Measurements from ENCODE around the gene QSOX2.

QSOX2 gene

GRCh38 chr9:136194540-136194939, 51.1 kb downstream of the QSOX2 start:
- CTCF ChIA-PET, result no interaction called here
- POLR2A ChIA-PET, result no interaction called here
- DNase-seq (ENCODE audit: extremely low spot score), result no peak
- TF ChIP-seq, protein P1, sequence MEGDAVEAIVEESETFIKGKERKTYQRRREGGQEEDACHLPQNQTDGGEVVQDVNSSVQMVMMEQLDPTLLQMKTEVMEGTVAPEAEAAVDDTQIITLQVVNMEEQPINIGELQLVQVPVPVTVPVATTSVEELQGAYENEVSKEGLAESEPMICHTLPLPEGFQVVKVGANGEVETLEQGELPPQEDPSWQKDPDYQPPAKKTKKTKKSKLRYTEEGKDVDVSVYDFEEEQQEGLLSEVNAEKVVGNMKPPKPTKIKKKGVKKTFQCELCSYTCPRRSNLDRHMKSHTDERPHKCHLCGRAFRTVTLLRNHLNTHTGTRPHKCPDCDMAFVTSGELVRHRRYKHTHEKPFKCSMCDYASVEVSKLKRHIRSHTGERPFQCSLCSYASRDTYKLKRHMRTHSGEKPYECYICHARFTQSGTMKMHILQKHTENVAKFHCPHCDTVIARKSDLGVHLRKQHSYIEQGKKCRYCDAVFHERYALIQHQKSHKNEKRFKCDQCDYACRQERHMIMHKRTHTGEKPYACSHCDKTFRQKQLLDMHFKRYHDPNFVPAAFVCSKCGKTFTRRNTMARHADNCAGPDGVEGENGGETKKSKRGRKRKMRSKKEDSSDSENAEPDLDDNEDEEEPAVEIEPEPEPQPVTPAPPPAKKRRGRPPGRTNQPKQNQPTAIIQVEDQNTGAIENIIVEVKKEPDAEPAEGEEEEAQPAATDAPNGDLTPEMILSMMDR (IDR thresholded peaks at IDR 0.05; ENCODE audit: control extremely low read depth, extremely low read depth, low read depth, missing control alignments), result no peak

GRCh38 chr9:136193891-136194279, 51.7 kb downstream of the QSOX2 start:
- no peak for DNase-seq (ENCODE audit: extremely low spot score)
- ChIA-PET CTCF (no interaction called here), POLR2A (no interaction called here)
- TF ChIP-seq, protein P1 (IDR thresholded peaks at IDR 0.05; ENCODE audit: control extremely low read depth, extremely low read depth, low read depth, missing control alignments), result no peak

DNA sequence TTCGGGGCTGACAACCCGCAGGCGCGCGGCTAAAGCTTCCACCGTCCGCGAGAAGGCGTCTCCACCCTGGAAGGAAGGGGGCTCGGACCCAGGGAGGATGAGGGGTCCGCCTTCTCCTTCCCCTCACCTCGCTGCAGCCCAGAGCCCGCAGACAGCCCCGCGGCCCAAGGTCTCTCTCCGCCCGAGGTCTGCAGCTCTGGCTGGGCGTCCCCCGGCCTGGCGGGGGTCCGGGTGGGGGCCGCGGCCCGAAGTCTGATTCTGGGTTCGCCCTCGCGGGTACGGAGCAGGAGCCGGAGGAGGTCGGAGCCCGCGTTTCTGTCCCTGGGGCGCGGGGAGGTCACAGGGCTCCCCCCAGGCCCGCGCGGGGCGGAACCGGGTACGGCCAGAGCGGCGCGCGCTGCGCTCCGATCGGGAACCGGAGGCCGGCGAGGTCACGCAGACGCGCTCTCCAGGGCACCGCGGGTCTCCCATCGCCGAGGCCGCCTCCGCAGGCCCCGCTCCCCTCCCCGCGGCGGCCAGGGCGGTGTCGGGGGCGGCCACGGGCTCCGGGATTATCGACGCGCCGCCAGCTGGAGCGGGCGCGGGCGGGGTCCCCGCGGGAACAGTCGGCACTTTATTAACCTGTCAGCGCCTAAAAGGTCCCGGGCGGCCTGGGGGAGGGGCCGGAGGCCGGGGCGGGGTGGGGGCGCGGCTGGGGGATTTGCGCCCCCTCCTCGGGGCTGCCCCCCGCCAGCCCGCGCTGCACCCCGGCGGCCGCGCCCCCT, 52.3 kb downstream of the QSOX2 start:
- DNase-seq (ENCODE audit: extremely low spot score), result no peak
- ChIA-PET CTCF (no interaction called here), POLR2A (no interaction called here)
- TF ChIP-seq, protein P1 (IDR thresholded peaks at IDR 0.05; ENCODE audit: control extremely low read depth, extremely low read depth, low read depth, missing control alignments), result no peak

DNA sequence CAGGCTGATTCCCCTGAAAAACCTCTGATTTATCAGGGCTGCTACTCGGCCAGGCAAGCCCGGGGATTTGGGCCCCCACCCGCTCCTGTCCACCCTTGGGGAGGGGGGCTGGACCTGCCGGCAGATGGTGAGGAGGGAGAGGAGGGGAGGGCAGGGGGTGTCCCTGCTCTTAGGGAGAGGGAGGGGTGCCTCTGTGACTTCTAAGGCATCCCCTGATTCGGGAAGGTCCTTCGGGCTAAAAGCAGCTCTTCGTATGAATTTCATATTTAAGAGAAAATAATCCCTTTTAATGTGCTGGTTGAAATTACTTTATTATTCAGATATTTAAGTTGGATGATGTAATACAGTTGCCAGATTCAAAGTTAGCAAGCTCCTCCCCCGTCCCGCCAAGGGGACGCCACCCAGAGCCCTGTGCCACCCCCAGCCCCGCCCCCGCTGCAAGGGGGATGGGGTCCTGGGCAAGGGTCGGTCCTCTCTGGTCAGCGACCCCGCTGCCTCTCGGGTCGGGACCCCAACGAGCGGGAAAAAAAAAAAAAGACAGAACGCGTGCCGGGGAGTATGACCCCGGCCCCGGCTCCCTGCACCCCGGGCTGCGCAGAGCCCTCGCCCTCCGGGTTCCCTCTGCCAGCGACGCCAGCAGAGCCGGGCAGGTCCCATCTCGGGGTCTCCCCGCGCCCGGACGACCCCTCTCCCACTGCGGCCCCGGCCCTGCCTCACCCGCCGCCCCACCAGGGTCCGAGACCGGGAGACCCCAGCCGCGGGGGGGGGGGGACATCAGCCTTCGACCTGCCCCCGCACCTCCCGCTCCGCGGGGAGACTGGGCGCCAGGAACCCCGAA, 53.1 kb downstream of the QSOX2 start:
- CTCF ChIA-PET, result no interaction called here
- POLR2A ChIA-PET, result no interaction called here
- DNase-seq (ENCODE audit: extremely low spot score), result no peak
- TF ChIP-seq, protein P1 (IDR thresholded peaks at IDR 0.05; ENCODE audit: control extremely low read depth, extremely low read depth, low read depth, missing control alignments), result no peak

GRCh38 chr9:136191960-136192286, 53.7 kb downstream of the QSOX2 start:
- TF ChIP-seq, protein P1 (IDR thresholded peaks at IDR 0.05; ENCODE audit: control extremely low read depth, extremely low read depth, low read depth, missing control alignments), result no peak
- no peak for DNase-seq (ENCODE audit: extremely low spot score)
- ChIA-PET CTCF (no interaction called here), POLR2A (no interaction called here)

GRCh38 chr9:136191099-136191959, 54.3 kb downstream of the QSOX2 start:
- CTCF ChIA-PET, result no interaction called here
- TF ChIP-seq, protein P1 (IDR thresholded peaks at IDR 0.05; ENCODE audit: control extremely low read depth, extremely low read depth, low read depth, missing control alignments), result no peak
- DNase-seq (ENCODE audit: extremely low spot score), result no peak
- POLR2A ChIA-PET, result no interaction called here

All from GM10248 (cell line).